Measurements from ENCODE around the gene NFE2L3. TPM values are rescaled to one million over a fixed set of nuclear protein-coding genes. Genes with fewer than 3 reads are reported as not detected.

Gene NFE2L3
- polyA plus RNA-seq, 3 donors = 30.8 to 46.1 (median 40.9) TPM

Other genes starting within 250 kb of the NFE2L3 start
- 1,000 to 10,000 TPM; 1,474 to 1,810 (median 1,601) TPM for gene HNRNPA2B1, start 48.5 kb downstream of the NFE2L3 start, polyA plus RNA-seq (ENCODE audit: insufficient read length in 3 of 3)
- 100 to 1,000 TPM; 341 to 386 (median 370) TPM for gene CBX3, start 49.5 kb downstream of the NFE2L3 start, polyA plus RNA-seq (ENCODE audit: insufficient read length in 3 of 3)
- gene SNX10, start 139.7 kb downstream of the NFE2L3 start, polyA plus RNA-seq (ENCODE audit: insufficient read length in 3 of 3) = 10 to 100 TPM; 18.1 to 21.4 (median 19.7) TPM